Liver (tissue), 2 donors: ENCODE measurements around the gene ST7.

Experiments used
- REST ChIP-seq: IDR thresholded peaks from 2 replicates; pipeline ENCODE4 v1.6.1; 2016; ENCODE audit warnings: antibody characterized with exemption, mild to moderate bottlenecking
- TF ChIP-seq, protein P1 (sequence below): fragments of 150-350 bp; IDR thresholded peaks from 2 replicates; pipeline ENCODE4 v1.5.1; 2017; ENCODE audit warnings: improper control_type of control experiment, low read depth, low read length; ENCODE audit not compliant: missing input control
- donor health status: healthy.

- TF ChIP-seq, protein P1, sequence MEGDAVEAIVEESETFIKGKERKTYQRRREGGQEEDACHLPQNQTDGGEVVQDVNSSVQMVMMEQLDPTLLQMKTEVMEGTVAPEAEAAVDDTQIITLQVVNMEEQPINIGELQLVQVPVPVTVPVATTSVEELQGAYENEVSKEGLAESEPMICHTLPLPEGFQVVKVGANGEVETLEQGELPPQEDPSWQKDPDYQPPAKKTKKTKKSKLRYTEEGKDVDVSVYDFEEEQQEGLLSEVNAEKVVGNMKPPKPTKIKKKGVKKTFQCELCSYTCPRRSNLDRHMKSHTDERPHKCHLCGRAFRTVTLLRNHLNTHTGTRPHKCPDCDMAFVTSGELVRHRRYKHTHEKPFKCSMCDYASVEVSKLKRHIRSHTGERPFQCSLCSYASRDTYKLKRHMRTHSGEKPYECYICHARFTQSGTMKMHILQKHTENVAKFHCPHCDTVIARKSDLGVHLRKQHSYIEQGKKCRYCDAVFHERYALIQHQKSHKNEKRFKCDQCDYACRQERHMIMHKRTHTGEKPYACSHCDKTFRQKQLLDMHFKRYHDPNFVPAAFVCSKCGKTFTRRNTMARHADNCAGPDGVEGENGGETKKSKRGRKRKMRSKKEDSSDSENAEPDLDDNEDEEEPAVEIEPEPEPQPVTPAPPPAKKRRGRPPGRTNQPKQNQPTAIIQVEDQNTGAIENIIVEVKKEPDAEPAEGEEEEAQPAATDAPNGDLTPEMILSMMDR = peak; percentile 96
- TF ChIP-seq REST = no peak
Observed at GRCh38 chr7:116929914-116930913, 23.1 kb upstream of the ST7 start.
